ENCODE measurements around the gene AGRN.
"Not testable (repeated sequence)": the region's sequence is repeated elsewhere in the genome, so short reads cannot be mapped to it uniquely, and the experiment has no call there.

Gene AGRN

GRCh38 chr1:1013922-1014648 lies 5.8 kb upstream of the AGRN start:
- DNase-seq = no peak
- in situ Hi-C loops (cut with HindIII; ENCODE audit: low pct_ligation_motif_present, low pct_unique_long_range_greater_than_20kb, low sequenced_read_pairs) = no loop called here

GRCh38 chr1:1014799-1015681 lies 4.9 kb upstream of the AGRN start:
- DNase-seq = peak; percentile 40
- in situ Hi-C loops (cut with HindIII; ENCODE audit: low pct_ligation_motif_present, low pct_unique_long_range_greater_than_20kb, low sequenced_read_pairs) = no loop called here

GRCh38 chr1:1017397-1018320 lies 2.3 kb upstream of the AGRN start:
- in situ Hi-C loops (cut with HindIII; ENCODE audit: low pct_ligation_motif_present, low pct_unique_long_range_greater_than_20kb, low sequenced_read_pairs); DNase-seq: not testable (repeated sequence)

- in situ Hi-C loops (cut with HindIII; ENCODE audit: low pct_ligation_motif_present, low pct_unique_long_range_greater_than_20kb, low sequenced_read_pairs); DNase-seq: not testable (repeated sequence)
Observed at GRCh38 chr1:1018321-1018685, 1.6 kb upstream of the AGRN start.

- DNase-seq = peak; percentile 90
- in situ Hi-C loops (cut with HindIII; ENCODE audit: low pct_ligation_motif_present, low pct_unique_long_range_greater_than_20kb, low sequenced_read_pairs) = no loop called here
Observed at GRCh38 chr1:1019122-1019999, 559 bp upstream of the AGRN start.

GRCh38 chr1:1020415-1021009 lies 592 bp downstream of the AGRN start:
- DNase-seq = peak; percentile 36
- in situ Hi-C loops (cut with HindIII; ENCODE audit: low pct_ligation_motif_present, low pct_unique_long_range_greater_than_20kb, low sequenced_read_pairs) = no loop called here

GRCh38 chr1:1021010-1021919 lies 1.3 kb downstream of the AGRN start:
- in situ Hi-C loops (cut with HindIII; ENCODE audit: low pct_ligation_motif_present, low pct_unique_long_range_greater_than_20kb, low sequenced_read_pairs) = no loop called here
- peak; percentile 76 for DNase-seq

- DNase-seq = peak; percentile 78
- in situ Hi-C loops (cut with HindIII; ENCODE audit: low pct_ligation_motif_present, low pct_unique_long_range_greater_than_20kb, low sequenced_read_pairs) = no loop called here
Observed at GRCh38 chr1:1021920-1022259, 2.0 kb downstream of the AGRN start.

GRCh38 chr1:1022302-1023009 lies 2.5 kb downstream of the AGRN start:
- DNase-seq = no peak
- in situ Hi-C loops (cut with HindIII; ENCODE audit: low pct_ligation_motif_present, low pct_unique_long_range_greater_than_20kb, low sequenced_read_pairs) = no loop called here

- DNase-seq = no peak
- in situ Hi-C loops (cut with HindIII; ENCODE audit: low pct_ligation_motif_present, low pct_unique_long_range_greater_than_20kb, low sequenced_read_pairs) = no loop called here
Observed at GRCh38 chr1:1023700-1024099, 3.8 kb downstream of the AGRN start.

- in situ Hi-C loops (cut with HindIII; ENCODE audit: low pct_ligation_motif_present, low pct_unique_long_range_greater_than_20kb, low sequenced_read_pairs) = no loop called here
- no peak for DNase-seq
Observed at GRCh38 chr1:1024149-1024770, 4.3 kb downstream of the AGRN start.

- in situ Hi-C loops (cut with HindIII; ENCODE audit: low pct_ligation_motif_present, low pct_unique_long_range_greater_than_20kb, low sequenced_read_pairs) = no loop called here
- DNase-seq = peak; percentile 85
Observed at GRCh38 chr1:1024771-1025699, 5.1 kb downstream of the AGRN start.

GRCh38 chr1:1025730-1026129 lies 5.8 kb downstream of the AGRN start:
- no peak for DNase-seq
- in situ Hi-C loops (cut with HindIII; ENCODE audit: low pct_ligation_motif_present, low pct_unique_long_range_greater_than_20kb, low sequenced_read_pairs) = no loop called here

GRCh38 chr1:1026599-1027413 lies 6.9 kb downstream of the AGRN start:
- in situ Hi-C loops (cut with HindIII; ENCODE audit: low pct_ligation_motif_present, low pct_unique_long_range_greater_than_20kb, low sequenced_read_pairs) = no loop called here
- no peak for DNase-seq
